ENCODE results near the gene TAS2R13.

Gene TAS2R13

DNA sequence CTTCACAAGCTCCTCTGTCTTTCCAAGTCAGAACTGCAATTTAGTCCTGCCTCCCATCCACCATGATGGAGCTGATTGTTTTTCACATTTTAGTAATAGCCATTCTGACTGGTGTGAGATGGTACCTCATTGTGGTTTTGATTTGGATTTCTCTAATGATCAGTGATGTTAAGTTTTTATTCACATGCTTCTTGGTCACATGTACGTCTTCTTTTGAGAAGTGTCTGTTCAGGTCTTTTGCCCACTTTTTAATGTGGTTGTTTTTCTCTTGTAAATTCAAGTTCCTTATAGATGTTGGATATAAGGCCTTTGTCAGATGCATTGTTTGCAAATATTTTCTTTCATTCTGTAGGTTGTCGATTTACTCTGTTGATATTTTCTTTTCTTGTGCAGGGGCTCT lies 33.8 kb upstream of the TAS2R13 start:
- Histone ChIP-seq H4K20me1 (ENCODE audit: insufficient read depth, low read length) (no peaks in the 10 kb centered on the region), H3K9ac (ENCODE audit: low read length) (no peak overlapping the region), H3K27ac (ENCODE audit: low read length) (no peak overlapping the region), H3K4me2 (ENCODE audit: low read length) (no peak overlapping the region), H3K79me2 (ENCODE audit: low read length) (no peaks in the 10 kb centered on the region), H2AFZ (ENCODE audit: low read depth, low read length) (no peak overlapping the region), H3K4me1 (ENCODE audit: low read length) (peaks cover 6% of the 10 kb centered on the region), H3K36me3 (replicated peaks; ENCODE audit: low read depth, low read length) (no peaks in the 10 kb centered on the region), H3K27me3 (ENCODE audit: low read depth, low read length) (no peaks in the 10 kb centered on the region), H3K4me3 (ENCODE audit: low read length) (no peak overlapping the region), H3K9me3 (ENCODE audit: insufficient read depth, low read length) (no peaks in the 10 kb centered on the region)
- TF ChIP-seq EZH2phosphoT487 (IDR thresholded peaks at IDR 0.05; ENCODE audit: low read depth): no peak
- TF ChIP-seq, protein P1, sequence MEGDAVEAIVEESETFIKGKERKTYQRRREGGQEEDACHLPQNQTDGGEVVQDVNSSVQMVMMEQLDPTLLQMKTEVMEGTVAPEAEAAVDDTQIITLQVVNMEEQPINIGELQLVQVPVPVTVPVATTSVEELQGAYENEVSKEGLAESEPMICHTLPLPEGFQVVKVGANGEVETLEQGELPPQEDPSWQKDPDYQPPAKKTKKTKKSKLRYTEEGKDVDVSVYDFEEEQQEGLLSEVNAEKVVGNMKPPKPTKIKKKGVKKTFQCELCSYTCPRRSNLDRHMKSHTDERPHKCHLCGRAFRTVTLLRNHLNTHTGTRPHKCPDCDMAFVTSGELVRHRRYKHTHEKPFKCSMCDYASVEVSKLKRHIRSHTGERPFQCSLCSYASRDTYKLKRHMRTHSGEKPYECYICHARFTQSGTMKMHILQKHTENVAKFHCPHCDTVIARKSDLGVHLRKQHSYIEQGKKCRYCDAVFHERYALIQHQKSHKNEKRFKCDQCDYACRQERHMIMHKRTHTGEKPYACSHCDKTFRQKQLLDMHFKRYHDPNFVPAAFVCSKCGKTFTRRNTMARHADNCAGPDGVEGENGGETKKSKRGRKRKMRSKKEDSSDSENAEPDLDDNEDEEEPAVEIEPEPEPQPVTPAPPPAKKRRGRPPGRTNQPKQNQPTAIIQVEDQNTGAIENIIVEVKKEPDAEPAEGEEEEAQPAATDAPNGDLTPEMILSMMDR (IDR thresholded peaks at IDR 0.05; ENCODE audit: low read depth, low read length): no peak

DNA sequence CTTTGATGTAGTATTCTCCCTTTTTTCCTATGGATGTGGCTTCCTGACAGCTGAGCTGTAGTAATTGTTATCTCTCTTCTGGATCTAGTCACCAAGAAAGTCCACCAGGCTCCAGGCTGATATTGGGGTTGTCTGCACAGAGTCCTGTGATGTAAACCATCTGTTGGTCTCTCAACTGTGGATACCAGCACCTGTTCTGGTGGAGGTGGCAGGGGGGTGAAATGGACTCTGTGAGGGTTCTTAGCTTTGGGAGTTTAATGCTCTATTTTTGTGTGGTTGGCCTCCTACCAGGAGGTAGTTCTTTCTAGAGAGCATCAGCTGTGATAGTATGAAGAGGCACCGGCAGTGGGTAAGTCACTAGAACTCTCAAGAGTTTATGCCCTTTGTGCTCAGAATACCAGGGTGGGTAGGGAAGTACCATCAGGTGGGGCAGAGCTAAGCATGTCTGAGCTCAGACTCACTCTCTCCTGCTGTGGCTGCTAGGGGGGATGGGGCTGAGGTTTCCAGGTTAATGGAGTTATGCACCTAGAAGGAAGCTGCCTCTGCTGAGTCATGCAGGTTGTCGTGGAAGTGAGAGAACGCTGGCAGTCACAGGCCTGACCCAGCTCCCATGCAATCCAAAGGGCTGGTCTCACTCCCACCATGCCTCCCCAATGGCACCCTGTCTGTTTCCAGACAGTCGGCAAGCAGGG lies 32.7 kb upstream of the TAS2R13 start:
- Histone ChIP-seq H3K4me1 (ENCODE audit: low read length) (peaks cover 10% of the 10 kb centered on the region), H3K79me2 (ENCODE audit: low read length) (no peaks in the 10 kb centered on the region), H3K27ac (ENCODE audit: low read length) (no peak overlapping the region), H3K4me3 (ENCODE audit: low read length) (no peak overlapping the region), H3K9me3 (ENCODE audit: insufficient read depth, low read length) (no peaks in the 10 kb centered on the region), H2AFZ (ENCODE audit: low read depth, low read length) (no peak overlapping the region), H3K9ac (ENCODE audit: low read length) (no peak overlapping the region), H3K36me3 (replicated peaks; ENCODE audit: low read depth, low read length) (no peaks in the 10 kb centered on the region), H3K27me3 (ENCODE audit: low read depth, low read length) (no peaks in the 10 kb centered on the region), H4K20me1 (ENCODE audit: insufficient read depth, low read length) (no peaks in the 10 kb centered on the region), H3K4me2 (ENCODE audit: low read length) (no peak overlapping the region)
- TF ChIP-seq EZH2phosphoT487 (IDR thresholded peaks at IDR 0.05; ENCODE audit: low read depth): no peak
- TF ChIP-seq, protein P1 (IDR thresholded peaks at IDR 0.05; ENCODE audit: low read depth, low read length): no peak

DNA sequence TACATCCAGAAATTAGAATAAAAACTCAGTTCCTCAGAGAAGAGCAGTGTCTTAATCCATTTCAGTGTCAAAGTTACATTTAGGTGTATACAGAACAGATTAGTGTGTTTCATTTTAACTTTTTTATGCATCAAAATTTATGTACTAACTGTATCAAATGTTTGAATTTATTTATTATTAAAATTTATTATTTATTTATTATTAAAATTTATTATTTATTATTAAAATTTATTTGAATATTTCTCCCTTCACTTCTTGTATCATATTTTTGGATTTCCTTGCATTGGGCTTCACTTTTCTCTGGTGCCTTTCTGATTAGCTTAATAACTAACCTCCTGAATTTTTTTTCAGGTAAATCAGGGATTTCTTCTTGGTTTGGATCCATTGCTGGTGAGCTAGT lies 32.0 kb upstream of the TAS2R13 start:
- Histone ChIP-seq H3K9ac (ENCODE audit: low read length) (no peak overlapping the region), H3K36me3 (replicated peaks; ENCODE audit: low read depth, low read length) (no peaks in the 10 kb centered on the region), H3K4me1 (ENCODE audit: low read length) (peaks cover 10% of the 10 kb centered on the region), H3K79me2 (ENCODE audit: low read length) (no peaks in the 10 kb centered on the region), H3K9me3 (ENCODE audit: insufficient read depth, low read length) (no peaks in the 10 kb centered on the region), H3K27me3 (ENCODE audit: low read depth, low read length) (no peaks in the 10 kb centered on the region), H2AFZ (ENCODE audit: low read depth, low read length) (no peak overlapping the region), H4K20me1 (ENCODE audit: insufficient read depth, low read length) (no peaks in the 10 kb centered on the region), H3K4me3 (ENCODE audit: low read length) (no peak overlapping the region), H3K4me2 (ENCODE audit: low read length) (no peak overlapping the region), H3K27ac (ENCODE audit: low read length) (no peak overlapping the region)
- TF ChIP-seq, protein P1 (IDR thresholded peaks at IDR 0.05; ENCODE audit: low read depth, low read length): no peak
- no peak for TF ChIP-seq EZH2phosphoT487 (IDR thresholded peaks at IDR 0.05; ENCODE audit: low read depth)

DNA sequence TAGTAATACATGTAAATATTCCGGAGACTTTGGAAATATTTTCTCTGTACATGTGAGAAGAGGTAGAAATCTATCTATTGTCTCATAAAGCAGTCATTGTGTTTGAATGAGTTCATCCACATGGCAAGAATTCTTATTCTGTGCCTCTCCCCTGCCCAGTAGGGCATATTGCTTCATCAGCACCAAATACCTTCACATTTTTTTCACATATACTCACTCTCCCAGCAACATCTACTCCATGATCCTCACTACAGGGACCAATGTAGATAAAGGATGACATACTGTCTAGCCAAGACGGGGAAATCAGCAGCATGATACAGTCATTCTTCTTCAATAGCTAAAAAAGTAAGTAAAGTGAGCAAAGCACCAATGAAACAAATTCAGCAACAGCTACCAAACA lies 31.0 kb upstream of the TAS2R13 start:
- no peak overlapping the region for H3K4me3 ChIP-seq (ENCODE audit: low read length)
- H3K27me3 ChIP-seq (ENCODE audit: low read depth, low read length): no peaks in the 10 kb centered on the region
- H3K27ac ChIP-seq (ENCODE audit: low read length): no peak overlapping the region
- no peak overlapping the region for H3K4me2 ChIP-seq (ENCODE audit: low read length)
- H3K4me1 ChIP-seq (ENCODE audit: low read length): peaks cover 10% of the 10 kb centered on the region
- H3K36me3 ChIP-seq (replicated peaks; ENCODE audit: low read depth, low read length): no peaks in the 10 kb centered on the region
- H3K9ac ChIP-seq (ENCODE audit: low read length): no peak overlapping the region
- no peaks in the 10 kb centered on the region for H3K9me3 ChIP-seq (ENCODE audit: insufficient read depth, low read length)
- TF ChIP-seq, protein P1 (IDR thresholded peaks at IDR 0.05; ENCODE audit: low read depth, low read length): no peak
- TF ChIP-seq EZH2phosphoT487 (IDR thresholded peaks at IDR 0.05; ENCODE audit: low read depth): no peak
- no peaks in the 10 kb centered on the region for H4K20me1 ChIP-seq (ENCODE audit: insufficient read depth, low read length)
- H3K79me2 ChIP-seq (ENCODE audit: low read length): no peaks in the 10 kb centered on the region
- no peak overlapping the region for H2AFZ ChIP-seq (ENCODE audit: low read depth, low read length)

Measured in OCI-LY3 (cell line).